A673 (cell line): ENCODE results near the gene PRSS3. TPM values are rescaled to one million over a fixed set of nuclear protein-coding genes. Genes with fewer than 3 reads are reported as not detected.
"Not testable (repeated sequence)": the region's sequence is repeated elsewhere in the genome, so short reads cannot be mapped to it uniquely, and the experiment has no call there.

Experiments used
- BruUV-seq: library from RNA; stranded (reverse); fragments of 400-500 nt; replicated peaks from 2 replicates; lab custom pipeline; 2021; lab: Mats Ljungman, UMichigan
- CTCF ChIA-PET: fragments of 300-600 bp; sonication (Branson Sonifier 250); formaldehyde crosslinking; loops from one replicate; lab custom pipeline; 2022; ENCODE audit warnings: antibody characterized with exemption; lab: Charles Lee
- POLR2A ChIA-PET: fragments of 300-600 bp; sonication (Branson Sonifier 250); formaldehyde crosslinking; loops from one replicate; lab custom pipeline; 2022; ENCODE audit warnings: antibody characterized with exemption; ENCODE audit not compliant: low non-redundant PET; lab: Charles Lee
- DNase-seq: peaks from one replicate; pipeline ENCODE4 v3.0.0-alpha.2; 2015; ENCODE audit warnings: low spot score
- H3K27ac ChIP-seq: fragments of 200-600 bp; sonication (generic); 2 replicates; pipeline ENCODE4 v1.5.1; 2016; ENCODE audit warnings: mixed run types, low read depth, mild to moderate bottlenecking, mixed read lengths, antibody characterized with exemption, low read length; ENCODE audit not compliant: poor library complexity, severe bottlenecking
- H3K27me3 ChIP-seq: fragments of 200-600 bp; sonication (generic); replicated peaks from 2 replicates; pipeline ENCODE4 v1.6.1; 2017; ENCODE audit warnings: mixed run types, low read depth, mild to moderate bottlenecking, mixed read lengths, antibody characterized with exemption, low read length; ENCODE audit not compliant: insufficient read depth, poor library complexity
- H3K36me3 ChIP-seq: fragments of 200-600 bp; sonication (generic); 2 replicates; pipeline ENCODE4 v1.6.1; 2016; ENCODE audit warnings: mixed run types, mild to moderate bottlenecking, mixed read lengths, antibody characterized with exemption, low read length; ENCODE audit not compliant: insufficient read depth, poor library complexity, severe bottlenecking
- H3K4me1 ChIP-seq: fragments of 200-600 bp; sonication (generic); 2 replicates; pipeline ENCODE4 v1.6.1; 2017; ENCODE audit warnings: mixed run types, mild to moderate bottlenecking, mixed read lengths, antibody characterized with exemption, low read length; ENCODE audit not compliant: insufficient read depth, poor library complexity, severe bottlenecking
- H3K4me3 ChIP-seq: fragments of 200-600 bp; sonication (generic); 2 replicates; pipeline ENCODE4 v1.5.1; 2016; ENCODE audit warnings: low read depth, mixed run types, mild to moderate bottlenecking, mixed read lengths, low read length; ENCODE audit not compliant: poor library complexity, severe bottlenecking
- H3K9me3 ChIP-seq: fragments of 200-600 bp; sonication (generic); 2 replicates; pipeline ENCODE4 v1.6.1; 2016; ENCODE audit warnings: mixed run types, low read depth, mild to moderate bottlenecking, mixed read lengths, antibody characterized with exemption, low read length; ENCODE audit not compliant: poor library complexity, severe bottlenecking
- CTCF ChIP-seq: fragments of 300-800, 200-600 bp; sonication (generic); conservative IDR thresholded peaks from 2 replicates; pipeline ENCODE4 v1.5.1; 2017; ENCODE audit warnings: low read depth, mild to moderate bottlenecking, antibody characterized with exemption, low read length, moderate library complexity, mixed read lengths
- EZH2 ChIP-seq: fragments of 200-600 bp; sonication (generic); IDR thresholded peaks from 2 replicates; pipeline ENCODE4 v1.6.1; 2017; ENCODE audit warnings: borderline replicate concordance, low read depth, mild to moderate bottlenecking, mixed read lengths, antibody characterized with exemption, low read length; ENCODE audit not compliant: poor library complexity, severe bottlenecking
- intact Hi-C: fragments of 100-400 bp; cut with micrococcal nuclease; formaldehyde crosslinking; loops from one replicate; pipeline ENCODE4 v1.10.0; 2022; ENCODE audit not compliant: unreplicated experiment
- total RNA-seq: library from RNA; stranded (reverse); gene quantifications from 2 replicates; pipeline ENCODE4 v1.2.3, GENCODE V29; 2021

The PRSS3 gene
- total RNA-seq, 1 experiment from 2014 or later = not detected

- no peaks in the 10 kb centered on the region for H3K4me1 ChIP-seq
- H3K27ac ChIP-seq = no peak overlapping the region
- ChIA-PET CTCF (no interaction called here), POLR2A (no interaction called here)
- BruUV-seq = no TSS peak
- H3K9me3 ChIP-seq = no peaks in the 10 kb centered on the region
- no peaks in the 10 kb centered on the region for H3K36me3 ChIP-seq
- H3K4me3 ChIP-seq = no peak overlapping the region
- intact Hi-C loops = no loop called here
- H3K27me3 ChIP-seq = no peaks in the 10 kb centered on the region
- no peak for DNase-seq
- no peak for TF ChIP-seq EZH2
- no peak for TF ChIP-seq CTCF
Measured at GRCh38 chr9:33798545-33798944, 3.2 kb downstream of the PRSS3 start.

DNA sequence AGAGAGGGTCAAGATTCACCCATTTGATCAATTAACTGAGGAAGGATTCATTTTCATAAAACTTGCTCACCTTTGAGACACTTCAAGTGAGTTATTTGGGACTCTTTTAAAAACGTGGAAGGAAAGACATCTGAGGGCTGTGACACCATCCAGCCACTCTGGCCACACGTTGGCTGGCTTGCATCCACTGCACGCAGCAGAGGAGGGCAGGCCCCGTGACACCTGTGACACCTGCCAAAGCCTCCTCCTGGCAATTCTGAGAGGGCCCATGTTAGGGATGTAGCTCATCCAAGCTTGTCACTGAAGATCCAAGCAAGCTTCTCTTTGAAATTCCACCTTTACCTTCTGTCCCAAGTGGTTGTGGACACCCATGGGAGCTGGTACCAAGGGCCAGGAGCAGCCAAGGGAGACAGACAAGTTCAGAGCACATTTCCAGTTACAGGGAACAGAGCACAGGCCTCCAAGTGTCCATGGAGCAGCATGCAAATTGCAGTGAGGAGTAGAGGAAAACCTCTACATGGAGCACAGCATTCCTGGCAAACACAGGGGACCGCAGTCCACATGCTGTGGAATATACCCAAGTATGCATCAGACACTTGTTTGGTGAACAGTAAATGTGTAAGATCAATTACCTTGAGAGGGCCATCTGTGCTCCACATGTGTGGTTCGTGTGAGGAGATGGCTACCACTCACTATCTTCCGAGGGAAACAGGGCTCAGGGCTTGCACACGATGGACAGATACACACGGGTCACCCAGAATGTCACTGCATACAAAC is 4.8 kb downstream of the PRSS3 start:
- no peaks in the 10 kb centered on the region for H3K9me3 ChIP-seq
- ChIA-PET CTCF (no interaction called here), POLR2A (no interaction called here)
- intact Hi-C loops = no loop called here
- H3K4me3 ChIP-seq = no peak overlapping the region
- H3K36me3 ChIP-seq = no peaks in the 10 kb centered on the region
- BruUV-seq = no TSS peak
- H3K4me1 ChIP-seq = no peaks in the 10 kb centered on the region
- H3K27me3 ChIP-seq = no peaks in the 10 kb centered on the region
- TF ChIP-seq CTCF = no peak
- TF ChIP-seq EZH2 = no peak
- DNase-seq = no peak
- no peak overlapping the region for H3K27ac ChIP-seq

GRCh38 chr9:33800886-33801285 is 5.5 kb downstream of the PRSS3 start:
- no peaks in the 10 kb centered on the region for H3K36me3 ChIP-seq
- TF ChIP-seq EZH2 (no peak), CTCF (no peak)
- ChIA-PET CTCF (no interaction called here), POLR2A (no interaction called here)
- intact Hi-C loops = no loop called here
- H3K27ac ChIP-seq = no peak overlapping the region
- H3K9me3 ChIP-seq = no peaks in the 10 kb centered on the region
- H3K4me3 ChIP-seq = no peak overlapping the region
- DNase-seq = no peak
- no peaks in the 10 kb centered on the region for H3K4me1 ChIP-seq
- no peaks in the 10 kb centered on the region for H3K27me3 ChIP-seq
- no TSS peak for BruUV-seq

DNA sequence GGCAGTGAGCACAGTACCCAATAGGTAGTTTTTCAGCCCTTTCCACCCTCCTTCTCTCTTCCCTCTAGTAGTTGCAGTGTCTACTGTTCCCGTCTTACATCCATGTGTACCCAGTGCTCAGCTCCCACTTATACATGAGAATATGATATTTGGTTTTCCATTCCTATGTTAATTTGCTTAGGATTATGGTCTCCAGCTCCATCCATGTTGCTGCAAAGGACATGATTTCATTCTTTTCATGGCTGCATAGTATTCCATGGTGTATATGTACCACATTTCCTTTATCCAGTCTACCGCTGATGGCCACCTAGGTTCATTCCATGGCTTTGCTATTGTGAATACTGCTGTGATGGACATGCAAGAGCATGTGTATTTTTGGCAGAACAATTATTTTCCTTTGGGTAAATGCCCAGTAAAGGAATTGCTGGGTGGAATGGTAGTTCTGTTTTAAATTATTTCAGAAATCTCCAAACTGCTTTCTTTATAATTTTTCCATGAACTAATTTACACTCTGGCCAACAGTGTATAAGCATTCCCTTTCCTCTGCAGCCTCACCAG is 6.7 kb downstream of the PRSS3 start:
- CTCF ChIA-PET = interaction anchor here (0.6 kb wide), 1 partner anchor 12 kb away, joined by 7 read pairs; no protein-coding TSS in a partner anchor
- H3K27me3 ChIP-seq, H3K9me3 ChIP-seq, DNase-seq, H3K4me1 ChIP-seq, H3K36me3 ChIP-seq, POLR2A ChIA-PET, BruUV-seq, H3K27ac ChIP-seq, intact Hi-C loops, H3K4me3 ChIP-seq: not testable (repeated sequence)

DNA sequence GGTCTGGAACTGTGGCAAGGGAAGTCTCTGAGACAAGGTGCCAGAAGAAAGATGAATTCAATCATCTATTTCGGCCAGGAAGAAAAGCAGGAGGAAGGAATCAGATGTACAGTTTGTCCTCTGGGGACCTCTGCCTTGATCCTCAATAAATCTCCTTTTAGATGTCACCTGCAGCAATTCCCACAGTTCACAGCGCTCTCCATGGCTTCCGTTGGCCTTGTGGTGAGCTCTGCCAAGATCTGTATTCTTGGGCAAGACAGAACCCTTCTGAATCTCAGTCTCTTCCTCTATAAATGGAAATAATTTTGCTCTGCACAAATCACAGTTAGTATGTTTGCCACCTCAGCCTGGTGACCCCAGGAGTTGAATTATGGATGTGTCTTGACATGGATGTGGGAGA is 8.8 kb downstream of the PRSS3 start:
- DNase-seq, POLR2A ChIA-PET, H3K27ac ChIP-seq, H3K36me3 ChIP-seq, H3K4me1 ChIP-seq, H3K4me3 ChIP-seq, intact Hi-C loops, CTCF ChIA-PET, H3K27me3 ChIP-seq, H3K9me3 ChIP-seq, BruUV-seq: not testable (repeated sequence)
